Measurements from ENCODE around the gene JAKMIP1.

JAKMIP1 gene

DNA sequence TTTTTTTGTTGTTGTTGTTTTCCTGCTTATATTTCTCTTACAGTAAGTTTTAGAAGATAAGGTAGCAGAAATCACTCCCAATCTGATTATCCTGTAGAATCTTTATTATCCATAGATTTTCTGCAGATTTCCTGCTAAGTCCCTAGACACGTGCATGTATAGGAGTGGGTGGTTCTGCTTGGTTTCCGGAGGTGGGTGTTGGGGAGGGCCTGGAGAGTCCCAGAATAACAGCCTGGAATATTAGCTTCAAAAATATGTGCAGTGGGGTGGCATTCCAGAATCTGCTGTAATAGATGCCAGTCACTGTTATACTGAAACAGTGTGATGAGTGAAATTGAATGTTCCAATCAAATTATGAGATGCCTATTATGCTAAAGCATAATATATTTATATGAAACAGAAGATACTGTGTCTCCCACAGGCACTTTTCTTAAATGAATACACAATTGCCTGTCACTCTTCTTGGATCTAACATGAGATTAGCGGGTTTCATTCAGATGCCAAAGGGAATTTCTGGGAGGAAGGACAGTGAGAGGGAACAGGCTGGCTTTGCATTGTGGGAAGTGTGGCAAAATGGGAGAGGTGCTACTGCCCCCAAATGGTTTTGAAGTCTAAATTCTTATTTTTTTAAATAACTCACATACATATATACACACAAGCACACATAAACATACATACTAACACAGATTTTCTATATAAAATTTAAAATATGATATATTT, 219.8 kb downstream of the JAKMIP1 start:
- no peak for DNase-seq

DNA sequence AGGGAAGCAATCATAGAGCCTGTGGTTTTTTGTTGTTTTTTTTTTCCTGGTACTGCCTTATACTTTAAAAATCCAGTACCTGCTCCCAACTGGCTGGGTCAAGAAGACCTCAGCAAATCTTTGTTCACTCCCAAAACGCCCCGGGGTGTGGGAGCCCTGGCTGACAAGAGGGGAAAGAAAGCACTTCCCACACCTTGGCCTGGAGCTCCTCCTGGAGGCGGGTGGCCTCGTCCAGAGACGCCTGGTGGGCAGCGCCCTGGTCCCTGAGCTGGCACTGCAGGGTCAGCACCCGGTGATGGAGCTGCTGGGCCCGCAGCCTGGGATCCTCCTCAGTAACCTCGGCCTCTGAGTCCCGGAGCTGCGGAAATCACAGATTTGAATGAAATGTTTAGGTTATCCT, 220.4 kb downstream of the JAKMIP1 start:
- no peak for DNase-seq

GRCh38 chr4:5976921-5977320, 223.4 kb downstream of the JAKMIP1 start:
- DNase-seq, result no peak

GRCh38 chr4:5976431-5976830, 223.9 kb downstream of the JAKMIP1 start:
- no peak for DNase-seq
